Stomach (tissue), 4 donors: ENCODE data around the gene CNTN1.

ENCODE experiments used
- EP300 ChIP-seq: sonication (generic); formaldehyde crosslinking; IDR thresholded peaks from one replicate; pipeline ENCODE4 v1.6.1; 2017; ENCODE audit warnings: antibody characterized with exemption
- POLR2A ChIP-seq, 4 donors: fragments of 450-650 bp; IDR thresholded peaks; one replicate each; pipeline ENCODE4 v1.6.1; 2016; ENCODE audit warnings: antibody characterized with exemption in 4 of 4, control low read depth in 2 of 4, mild to moderate bottlenecking in 1 of 4, moderate library complexity in 1 of 4
- POLR2AphosphoS5 ChIP-seq, 3 donors: sonication (generic); formaldehyde crosslinking; IDR thresholded peaks; one replicate each; pipeline ENCODE4 v1.6.1; 2016; ENCODE audit warnings: antibody characterized with exemption in 3 of 3
- TF ChIP-seq, protein P1 (sequence below), 7 experiments: fragments of 450-650 bp in 4 of 7; fragments of 200-600 bp in 3 of 7; sonication (generic) in 3 of 7; IDR thresholded peaks; one replicate each; pipeline ENCODE4 v1.5.1; 2016 to 2019; ENCODE audit warnings: antibody characterized with exemption in 7 of 7, control low read depth in 2 of 7, mild to moderate bottlenecking in 1 of 7

DNA sequence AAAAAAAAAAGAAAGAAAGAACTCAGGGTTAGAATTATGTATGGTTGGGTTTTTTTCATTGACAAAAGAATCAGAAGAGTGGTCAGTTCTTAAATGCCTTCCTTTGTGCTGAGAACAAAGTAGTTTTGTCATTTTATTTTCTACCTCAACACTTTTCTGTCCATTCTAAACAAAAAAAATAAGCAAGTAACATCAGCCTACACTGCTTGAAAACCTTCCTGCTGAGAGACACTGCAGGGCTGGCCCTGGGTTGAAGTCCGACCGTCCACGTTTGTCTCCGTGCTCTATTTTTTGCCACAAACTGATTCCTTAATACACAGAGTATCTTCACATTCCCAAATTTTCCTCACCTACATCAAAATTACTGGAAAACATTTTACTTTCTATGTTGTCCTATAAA is 284.3 kb downstream of the CNTN1 start:
- TF ChIP-seq EP300 (no peak), POLR2A (IDR thresholded peaks at IDR 0.05) (no peak), POLR2AphosphoS5 (IDR thresholded peaks at IDR 0.05) (no peak)
- TF ChIP-seq, protein P1, sequence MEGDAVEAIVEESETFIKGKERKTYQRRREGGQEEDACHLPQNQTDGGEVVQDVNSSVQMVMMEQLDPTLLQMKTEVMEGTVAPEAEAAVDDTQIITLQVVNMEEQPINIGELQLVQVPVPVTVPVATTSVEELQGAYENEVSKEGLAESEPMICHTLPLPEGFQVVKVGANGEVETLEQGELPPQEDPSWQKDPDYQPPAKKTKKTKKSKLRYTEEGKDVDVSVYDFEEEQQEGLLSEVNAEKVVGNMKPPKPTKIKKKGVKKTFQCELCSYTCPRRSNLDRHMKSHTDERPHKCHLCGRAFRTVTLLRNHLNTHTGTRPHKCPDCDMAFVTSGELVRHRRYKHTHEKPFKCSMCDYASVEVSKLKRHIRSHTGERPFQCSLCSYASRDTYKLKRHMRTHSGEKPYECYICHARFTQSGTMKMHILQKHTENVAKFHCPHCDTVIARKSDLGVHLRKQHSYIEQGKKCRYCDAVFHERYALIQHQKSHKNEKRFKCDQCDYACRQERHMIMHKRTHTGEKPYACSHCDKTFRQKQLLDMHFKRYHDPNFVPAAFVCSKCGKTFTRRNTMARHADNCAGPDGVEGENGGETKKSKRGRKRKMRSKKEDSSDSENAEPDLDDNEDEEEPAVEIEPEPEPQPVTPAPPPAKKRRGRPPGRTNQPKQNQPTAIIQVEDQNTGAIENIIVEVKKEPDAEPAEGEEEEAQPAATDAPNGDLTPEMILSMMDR (IDR thresholded peaks at IDR 0.05) = no peak
